Cardiac atrium fibroblast (primary cell): ENCODE measurements around the gene TMEM165. TPM values are rescaled to one million over a fixed set of nuclear protein-coding genes. Genes with fewer than 3 reads are reported as not detected.

ENCODE experiments used
- total RNA-seq: library from RNA; depleted of rRNA; stranded (reverse); fragments of >200 nt; gene quantifications from 2 replicates; pipeline ENCODE4 v1.2.3, GENCODE V29; 2015

Gene TMEM165
- 211 and 283 TPM in 2 replicates for total RNA-seq

GRCh38 chr4:55395529-55396307, at the start of gene TMEM165:
TMEM165 (plus strand) TSS chr4:55395957; CDS start chr4:55396190, 233 bp downstream.

GRCh38 chr4:55345980-55346850, 49.5 kb upstream of the TMEM165 start, which contains the start of gene SRD5A3:
SRD5A3 (plus strand) TSS chr4:55346242; CDS start chr4:55346337, 95 bp downstream.

Other genes with a start within 250 kb of the TMEM165 start
- gene SRD5A3, start 49.7 kb upstream of the TMEM165 start, total RNA-seq, result 11.7 and 14.6 TPM in 2 replicates
- 12.1 and 18.8 TPM in 2 replicates for gene CLOCK, start 151.0 kb downstream of the TMEM165 start, total RNA-seq
- gene PDCL2, start 196.3 kb downstream of the TMEM165 start, total RNA-seq, result not detected in 2 replicates
- gene NMU, start 240.3 kb downstream of the TMEM165 start, total RNA-seq, result 0.81 TPM in 1 of 2 replicates, not detected in the other